ENCODE results near the gene CDV3.

The CDV3 gene

DNA sequence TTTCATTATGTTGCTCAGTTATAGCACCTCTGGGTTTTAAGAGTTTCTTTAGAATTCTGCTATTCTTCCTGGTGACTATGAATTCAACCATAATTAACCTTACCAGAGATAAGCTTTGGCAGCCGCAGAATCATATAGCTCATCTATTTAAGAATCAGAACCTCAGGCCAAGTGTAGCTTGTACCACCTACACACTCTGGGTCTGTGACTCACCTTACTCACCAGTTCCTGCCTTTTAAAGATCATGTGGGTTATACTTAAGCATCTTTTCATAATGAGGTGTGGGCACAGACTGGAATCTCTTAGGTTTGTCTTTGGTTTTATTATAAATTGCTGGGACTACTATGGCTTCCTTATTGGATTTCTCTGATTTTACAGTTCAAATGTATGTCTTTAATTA is 21.9 kb downstream of the CDV3 start:
- TF ChIP-seq ARNTL (CRISPR knock-in tag; IDR thresholded peaks at IDR 0.05; ENCODE audit: borderline replicate concordance, low read depth) (no peak), RARB (CRISPR knock-in tag; IDR thresholded peaks at IDR 0.05) (no peak), PPARA (CRISPR knock-in tag; IDR thresholded peaks at IDR 0.05; ENCODE audit: borderline replicate concordance) (no peak), OSR1 (CRISPR knock-in tag; IDR thresholded peaks at IDR 0.05) (no peak), ZNF565 (CRISPR knock-in tag; conservative IDR thresholded peaks at IDR 0.05; ENCODE audit: low read depth) (no peak), ZNF8 (CRISPR knock-in tag; IDR thresholded peaks at IDR 0.05) (no peak), ZFP3 (CRISPR knock-in tag; IDR thresholded peaks at IDR 0.05) (no peak)
- TF ChIP-seq, protein P1, sequence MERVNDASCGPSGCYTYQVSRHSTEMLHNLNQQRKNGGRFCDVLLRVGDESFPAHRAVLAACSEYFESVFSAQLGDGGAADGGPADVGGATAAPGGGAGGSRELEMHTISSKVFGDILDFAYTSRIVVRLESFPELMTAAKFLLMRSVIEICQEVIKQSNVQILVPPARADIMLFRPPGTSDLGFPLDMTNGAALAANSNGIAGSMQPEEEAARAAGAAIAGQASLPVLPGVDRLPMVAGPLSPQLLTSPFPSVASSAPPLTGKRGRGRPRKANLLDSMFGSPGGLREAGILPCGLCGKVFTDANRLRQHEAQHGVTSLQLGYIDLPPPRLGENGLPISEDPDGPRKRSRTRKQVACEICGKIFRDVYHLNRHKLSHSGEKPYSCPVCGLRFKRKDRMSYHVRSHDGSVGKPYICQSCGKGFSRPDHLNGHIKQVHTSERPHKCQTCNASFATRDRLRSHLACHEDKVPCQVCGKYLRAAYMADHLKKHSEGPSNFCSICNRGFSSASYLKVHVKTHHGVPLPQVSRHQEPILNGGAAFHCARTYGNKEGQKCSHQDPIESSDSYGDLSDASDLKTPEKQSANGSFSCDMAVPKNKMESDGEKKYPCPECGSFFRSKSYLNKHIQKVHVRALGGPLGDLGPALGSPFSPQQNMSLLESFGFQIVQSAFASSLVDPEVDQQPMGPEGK (CRISPR knock-in tag; IDR thresholded peaks at IDR 0.05; ENCODE audit: borderline replicate concordance), result no peak
- TF ChIP-seq, protein P2, sequence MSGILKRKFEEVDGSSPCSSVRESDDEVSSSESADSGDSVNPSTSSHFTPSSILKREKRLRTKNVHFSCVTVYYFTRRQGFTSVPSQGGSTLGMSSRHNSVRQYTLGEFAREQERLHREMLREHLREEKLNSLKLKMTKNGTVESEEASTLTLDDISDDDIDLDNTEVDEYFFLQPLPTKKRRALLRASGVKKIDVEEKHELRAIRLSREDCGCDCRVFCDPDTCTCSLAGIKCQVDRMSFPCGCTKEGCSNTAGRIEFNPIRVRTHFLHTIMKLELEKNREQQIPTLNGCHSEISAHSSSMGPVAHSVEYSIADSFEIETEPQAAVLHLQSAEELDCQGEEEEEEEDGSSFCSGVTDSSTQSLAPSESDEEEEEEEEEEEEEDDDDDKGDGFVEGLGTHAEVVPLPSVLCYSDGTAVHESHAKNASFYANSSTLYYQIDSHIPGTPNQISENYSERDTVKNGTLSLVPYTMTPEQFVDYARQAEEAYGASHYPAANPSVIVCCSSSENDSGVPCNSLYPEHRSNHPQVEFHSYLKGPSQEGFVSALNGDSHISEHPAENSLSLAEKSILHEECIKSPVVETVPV (CRISPR knock-in tag; IDR thresholded peaks at IDR 0.05), result no peak
- TF ChIP-seq, protein P3, sequence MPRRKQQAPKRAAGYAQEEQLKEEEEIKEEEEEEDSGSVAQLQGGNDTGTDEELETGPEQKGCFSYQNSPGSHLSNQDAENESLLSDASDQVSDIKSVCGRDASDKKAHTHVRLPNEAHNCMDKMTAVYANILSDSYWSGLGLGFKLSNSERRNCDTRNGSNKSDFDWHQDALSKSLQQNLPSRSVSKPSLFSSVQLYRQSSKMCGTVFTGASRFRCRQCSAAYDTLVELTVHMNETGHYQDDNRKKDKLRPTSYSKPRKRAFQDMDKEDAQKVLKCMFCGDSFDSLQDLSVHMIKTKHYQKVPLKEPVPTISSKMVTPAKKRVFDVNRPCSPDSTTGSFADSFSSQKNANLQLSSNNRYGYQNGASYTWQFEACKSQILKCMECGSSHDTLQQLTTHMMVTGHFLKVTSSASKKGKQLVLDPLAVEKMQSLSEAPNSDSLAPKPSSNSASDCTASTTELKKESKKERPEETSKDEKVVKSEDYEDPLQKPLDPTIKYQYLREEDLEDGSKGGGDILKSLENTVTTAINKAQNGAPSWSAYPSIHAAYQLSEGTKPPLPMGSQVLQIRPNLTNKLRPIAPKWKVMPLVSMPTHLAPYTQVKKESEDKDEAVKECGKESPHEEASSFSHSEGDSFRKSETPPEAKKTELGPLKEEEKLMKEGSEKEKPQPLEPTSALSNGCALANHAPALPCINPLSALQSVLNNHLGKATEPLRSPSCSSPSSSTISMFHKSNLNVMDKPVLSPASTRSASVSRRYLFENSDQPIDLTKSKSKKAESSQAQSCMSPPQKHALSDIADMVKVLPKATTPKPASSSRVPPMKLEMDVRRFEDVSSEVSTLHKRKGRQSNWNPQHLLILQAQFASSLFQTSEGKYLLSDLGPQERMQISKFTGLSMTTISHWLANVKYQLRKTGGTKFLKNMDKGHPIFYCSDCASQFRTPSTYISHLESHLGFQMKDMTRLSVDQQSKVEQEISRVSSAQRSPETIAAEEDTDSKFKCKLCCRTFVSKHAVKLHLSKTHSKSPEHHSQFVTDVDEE (CRISPR knock-in tag; IDR thresholded peaks at IDR 0.05), result no peak

DNA sequence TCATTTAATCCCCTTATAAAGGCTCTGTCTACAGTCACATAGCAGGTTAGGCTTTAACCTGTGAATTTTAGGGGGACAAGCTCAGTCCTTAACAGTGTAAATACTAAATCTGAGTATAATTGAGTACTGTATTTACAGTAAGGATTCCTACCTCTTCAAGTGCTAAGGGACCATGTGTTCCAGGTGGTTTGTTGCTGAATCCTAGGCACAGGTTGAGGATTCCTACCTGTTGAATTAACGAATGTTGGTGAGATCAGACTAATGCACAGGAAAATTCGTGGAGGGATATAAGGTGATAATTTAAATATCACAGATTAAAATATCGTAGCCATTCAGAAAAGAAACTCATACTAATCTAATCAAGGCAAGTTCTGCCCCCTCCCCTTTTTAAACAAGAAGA is 24.9 kb downstream of the CDV3 start:
- TF ChIP-seq, protein P4, sequence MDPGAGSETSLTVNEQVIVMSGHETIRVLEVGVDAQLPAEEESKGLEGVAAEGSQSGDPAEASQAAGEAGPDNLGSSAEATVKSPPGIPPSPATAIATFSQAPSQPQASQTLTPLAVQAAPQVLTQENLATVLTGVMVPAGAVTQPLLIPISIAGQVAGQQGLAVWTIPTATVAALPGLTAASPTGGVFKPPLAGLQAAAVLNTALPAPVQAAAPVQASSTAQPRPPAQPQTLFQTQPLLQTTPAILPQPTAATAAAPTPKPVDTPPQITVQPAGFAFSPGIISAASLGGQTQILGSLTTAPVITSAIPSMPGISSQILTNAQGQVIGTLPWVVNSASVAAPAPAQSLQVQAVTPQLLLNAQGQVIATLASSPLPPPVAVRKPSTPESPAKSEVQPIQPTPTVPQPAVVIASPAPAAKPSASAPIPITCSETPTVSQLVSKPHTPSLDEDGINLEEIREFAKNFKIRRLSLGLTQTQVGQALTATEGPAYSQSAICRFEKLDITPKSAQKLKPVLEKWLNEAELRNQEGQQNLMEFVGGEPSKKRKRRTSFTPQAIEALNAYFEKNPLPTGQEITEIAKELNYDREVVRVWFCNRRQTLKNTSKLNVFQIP (CRISPR knock-in tag; IDR thresholded peaks at IDR 0.05; ENCODE audit: borderline replicate concordance, low read depth), result no peak
- no peak for TF ChIP-seq ZC3H10 (CRISPR knock-in tag; IDR thresholded peaks at IDR 0.05)
- no peak for ATAC-seq

More for the DNA sequence above, 21.9 kb downstream of the CDV3 start:
- peak; percentile 33 for ATAC-seq

DNA sequence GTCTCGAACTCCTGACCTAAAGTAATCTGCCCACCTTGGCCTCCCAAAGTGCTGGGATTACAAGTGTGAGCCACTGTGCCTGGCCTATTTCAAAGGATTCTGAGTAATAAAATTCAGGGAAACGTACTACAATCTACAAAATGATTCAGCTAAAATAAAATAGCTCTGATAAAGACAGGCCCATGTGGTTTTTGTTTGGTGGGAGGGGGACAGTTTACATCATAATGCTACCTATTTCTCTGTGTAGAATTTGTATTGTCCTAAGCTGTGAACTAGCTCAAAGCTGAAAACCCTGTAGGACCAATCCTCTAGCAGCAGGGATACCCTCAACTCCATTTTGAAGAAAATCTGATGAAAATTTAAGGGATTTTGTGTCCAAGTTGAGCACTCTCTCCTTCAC is 25.8 kb downstream of the CDV3 start:
- TF ChIP-seq, protein P4 (CRISPR knock-in tag; IDR thresholded peaks at IDR 0.05; ENCODE audit: borderline replicate concordance, low read depth), result no peak
- no peak for TF ChIP-seq GLIS3 (CRISPR knock-in tag; IDR thresholded peaks at IDR 0.05)
- TF ChIP-seq, protein P2 (CRISPR knock-in tag; IDR thresholded peaks at IDR 0.05), result no peak
- no peak for TF ChIP-seq OSR1 (CRISPR knock-in tag; IDR thresholded peaks at IDR 0.05)
- TF ChIP-seq ZC3H10 (CRISPR knock-in tag; IDR thresholded peaks at IDR 0.05), result no peak
- no peak for TF ChIP-seq TCF4 (CRISPR knock-in tag; IDR thresholded peaks at IDR 0.05; ENCODE audit: borderline replicate concordance)
- no peak for TF ChIP-seq ISL1 (CRISPR knock-in tag; IDR thresholded peaks at IDR 0.05)
- no peak for TF ChIP-seq ZNF8 (CRISPR knock-in tag; IDR thresholded peaks at IDR 0.05)
- TF ChIP-seq SNAI2 (CRISPR knock-in tag; IDR thresholded peaks at IDR 0.05), result no peak
- TF ChIP-seq, protein P3 (CRISPR knock-in tag; IDR thresholded peaks at IDR 0.05), result no peak
- no peak for ATAC-seq

Data from SK-N-SH treated with all-trans-retinoic acid at 6 μM for 48 hours (cell line).